Measurements from ENCODE around the gene POU2AF1.

The POU2AF1 gene

GRCh38 chr11:111387363-111387762 lies 8.3 kb upstream of the POU2AF1 start:
- DNase-seq (ENCODE audit: low spot score) (no peak), FAIRE-seq (no peak)

GRCh38 chr11:111386611-111387150 lies 7.6 kb upstream of the POU2AF1 start:
- DNase-seq (ENCODE audit: low spot score) = no peak
- FAIRE-seq = no peak

GRCh38 chr11:111384494-111384893 lies 5.4 kb upstream of the POU2AF1 start:
- no peak for FAIRE-seq
- DNase-seq (ENCODE audit: low spot score) = no peak

- DNase-seq (ENCODE audit: low spot score) = no peak
- FAIRE-seq = no peak
These were observed 3.4 kb upstream of the POU2AF1 start for GRCh38 chr11:111382451-111382850.

- DNase-seq (ENCODE audit: low spot score) (no peak), FAIRE-seq (no peak)
These were observed 594 bp upstream of the POU2AF1 start for GRCh38 chr11:111379602-111380136.

GRCh38 chr11:111378185-111378860 lies 752 bp downstream of the POU2AF1 start:
- FAIRE-seq (no peak), DNase-seq (ENCODE audit: low spot score) (no peak)

- no peak for FAIRE-seq
These were observed 2.7 kb downstream of the POU2AF1 start for GRCh38 chr11:111376181-111376871.

GRCh38 chr11:111373590-111373989 lies 5.5 kb downstream of the POU2AF1 start:
- no peak for DNase-seq (ENCODE audit: low spot score)
- no peak for FAIRE-seq

More at GRCh38 chr11:111376181-111376871, 2.7 kb downstream of the POU2AF1 start:
- DNase-seq (ENCODE audit: low spot score) = no peak

- DNase-seq (ENCODE audit: low spot score) = no peak
- FAIRE-seq = no peak
These were observed 6.5 kb downstream of the POU2AF1 start for GRCh38 chr11:111372538-111372937.

GRCh38 chr11:111370902-111371578 lies 8.0 kb downstream of the POU2AF1 start:
- DNase-seq (ENCODE audit: low spot score) (no peak), FAIRE-seq (no peak)

- DNase-seq (ENCODE audit: low spot score) = no peak
These were observed 8.7 kb downstream of the POU2AF1 start for GRCh38 chr11:111370270-111370901.

GRCh38 chr11:111368285-111368560 lies 10.9 kb downstream of the POU2AF1 start:
- DNase-seq (ENCODE audit: low spot score) (no peak), FAIRE-seq (no peak)

More at GRCh38 chr11:111370270-111370901, 8.7 kb downstream of the POU2AF1 start:
- FAIRE-seq = no peak

GRCh38 chr11:111367411-111368284 lies 11.4 kb downstream of the POU2AF1 start:
- no peak for DNase-seq (ENCODE audit: low spot score)
- no peak for FAIRE-seq

- no peak for DNase-seq (ENCODE audit: low spot score)
- no peak for FAIRE-seq
These were observed 12.3 kb downstream of the POU2AF1 start for GRCh38 chr11:111366560-111367410.

GRCh38 chr11:111365722-111366559 lies 13.1 kb downstream of the POU2AF1 start:
- no peak for DNase-seq (ENCODE audit: low spot score)
- FAIRE-seq = no peak

GRCh38 chr11:111364503-111364902 lies 14.6 kb downstream of the POU2AF1 start:
- FAIRE-seq = no peak

GRCh38 chr11:111363985-111364384 lies 15.1 kb downstream of the POU2AF1 start:
- no peak for FAIRE-seq

More at GRCh38 chr11:111364503-111364902, 14.6 kb downstream of the POU2AF1 start:
- DNase-seq (ENCODE audit: low spot score) = no peak

GRCh38 chr11:111362887-111363411 lies 16.1 kb downstream of the POU2AF1 start:
- DNase-seq (ENCODE audit: low spot score) = no peak
- FAIRE-seq = no peak

More at GRCh38 chr11:111363985-111364384, 15.1 kb downstream of the POU2AF1 start:
- DNase-seq (ENCODE audit: low spot score) = no peak
